Neural cell (in vitro differentiated cells): Measurements from ENCODE around the gene PDIA6.

Experiments used
- CTCF ChIP-seq: fragments of 450-650 bp; IDR thresholded peaks from 2 replicates; pipeline ENCODE4 v1.5.1; 2014; ENCODE audit warnings: antibody characterized with exemption, mild to moderate bottlenecking, moderate library complexity; ENCODE audit not compliant: poor library complexity, severe bottlenecking
- EZH2 ChIP-seq: fragments of 200-600, 300-800 bp; shearing (Covaris generic), sonication (generic); IDR thresholded peaks from 2 replicates; pipeline ENCODE4 v1.6.1; 2014; ENCODE audit warnings: antibody characterized with exemption, low read length, borderline replicate concordance, mild to moderate bottlenecking; ENCODE audit not compliant: insufficient read depth, poor library complexity, severe bottlenecking
- POLR2AphosphoS5 ChIP-seq: IDR thresholded peaks from 2 replicates; pipeline ENCODE4 v1.6.1; 2012
- RAD21 ChIP-seq: fragments of 450-650 bp; conservative IDR thresholded peaks from 2 replicates; pipeline ENCODE4 v1.6.1; 2014; ENCODE audit warnings: antibody characterized with exemption, mild to moderate bottlenecking, moderate library complexity
- SMC3 ChIP-seq: fragments of 450-650 bp; conservative IDR thresholded peaks from 2 replicates; pipeline ENCODE4 v1.6.1; 2014; ENCODE audit warnings: antibody characterized with exemption, mild to moderate bottlenecking, moderate library complexity; ENCODE audit not compliant: poor library complexity
- TAF1 ChIP-seq: IDR thresholded peaks from 2 replicates; pipeline ENCODE4 v1.6.1; 2012; ENCODE audit warnings: low read depth
- TF ChIP-seq, protein P1 (sequence below): IDR thresholded peaks from 2 replicates; pipeline ENCODE4 v1.6.1; 2012; ENCODE audit warnings: borderline replicate concordance

DNA sequence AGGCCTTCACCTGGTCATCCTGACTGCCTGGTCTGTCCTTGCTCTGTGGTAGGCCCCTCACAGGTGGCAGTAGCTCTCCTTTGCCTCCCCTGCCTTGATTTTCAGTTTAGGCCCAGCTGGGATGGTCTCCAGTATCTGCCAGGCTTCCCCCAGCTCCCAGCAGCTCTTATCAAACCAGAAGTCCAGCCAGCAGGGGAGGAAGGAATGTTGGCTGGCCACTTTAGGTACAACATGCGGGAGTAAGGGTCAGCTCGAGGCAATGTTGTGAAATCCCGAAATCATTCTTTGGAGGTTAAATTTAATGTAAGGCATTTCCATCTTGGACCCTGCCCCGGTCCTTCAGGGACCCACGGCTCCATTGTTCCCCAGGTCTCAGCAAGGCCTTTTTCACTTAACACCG, 74.4 kb downstream of the PDIA6 start:
- TF ChIP-seq CTCF: no peak
- no peak for TF ChIP-seq POLR2AphosphoS5
- TF ChIP-seq EZH2: no peak
- no peak for TF ChIP-seq TAF1
- TF ChIP-seq, protein P1, sequence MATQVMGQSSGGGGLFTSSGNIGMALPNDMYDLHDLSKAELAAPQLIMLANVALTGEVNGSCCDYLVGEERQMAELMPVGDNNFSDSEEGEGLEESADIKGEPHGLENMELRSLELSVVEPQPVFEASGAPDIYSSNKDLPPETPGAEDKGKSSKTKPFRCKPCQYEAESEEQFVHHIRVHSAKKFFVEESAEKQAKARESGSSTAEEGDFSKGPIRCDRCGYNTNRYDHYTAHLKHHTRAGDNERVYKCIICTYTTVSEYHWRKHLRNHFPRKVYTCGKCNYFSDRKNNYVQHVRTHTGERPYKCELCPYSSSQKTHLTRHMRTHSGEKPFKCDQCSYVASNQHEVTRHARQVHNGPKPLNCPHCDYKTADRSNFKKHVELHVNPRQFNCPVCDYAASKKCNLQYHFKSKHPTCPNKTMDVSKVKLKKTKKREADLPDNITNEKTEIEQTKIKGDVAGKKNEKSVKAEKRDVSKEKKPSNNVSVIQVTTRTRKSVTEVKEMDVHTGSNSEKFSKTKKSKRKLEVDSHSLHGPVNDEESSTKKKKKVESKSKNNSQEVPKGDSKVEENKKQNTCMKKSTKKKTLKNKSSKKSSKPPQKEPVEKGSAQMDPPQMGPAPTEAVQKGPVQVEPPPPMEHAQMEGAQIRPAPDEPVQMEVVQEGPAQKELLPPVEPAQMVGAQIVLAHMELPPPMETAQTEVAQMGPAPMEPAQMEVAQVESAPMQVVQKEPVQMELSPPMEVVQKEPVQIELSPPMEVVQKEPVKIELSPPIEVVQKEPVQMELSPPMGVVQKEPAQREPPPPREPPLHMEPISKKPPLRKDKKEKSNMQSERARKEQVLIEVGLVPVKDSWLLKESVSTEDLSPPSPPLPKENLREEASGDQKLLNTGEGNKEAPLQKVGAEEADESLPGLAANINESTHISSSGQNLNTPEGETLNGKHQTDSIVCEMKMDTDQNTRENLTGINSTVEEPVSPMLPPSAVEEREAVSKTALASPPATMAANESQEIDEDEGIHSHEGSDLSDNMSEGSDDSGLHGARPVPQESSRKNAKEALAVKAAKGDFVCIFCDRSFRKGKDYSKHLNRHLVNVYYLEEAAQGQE: no peak
- TF ChIP-seq SMC3: no peak
- no peak for TF ChIP-seq RAD21
